Mammary epithelial cell (primary cell): ENCODE measurements around the gene ACVR1C.

ENCODE experiments used
- CTCF ChIP-seq, 2 donors: IDR thresholded peaks in 1 of 2; conservative IDR thresholded peaks in 1 of 2; 2 replicates each; pipeline ENCODE4 v1.5.1; 2011 to 2012; ENCODE audit warnings: inconsistent platforms in 2 of 2, low read length in 2 of 2, mild to moderate bottlenecking in 2 of 2, control low read depth in 1 of 2, low read depth in 1 of 2; ENCODE audit not compliant: insufficient read depth in 1 of 2; ENCODE audit errors: extremely low read depth in 1 of 2
- EZH2 ChIP-seq: IDR thresholded peaks from 2 replicates; pipeline ENCODE4 v1.6.1; 2012; ENCODE audit warnings: low read length, inconsistent platforms, borderline replicate concordance

- TF ChIP-seq CTCF (conservative IDR thresholded peaks at IDR 0.05 in 1 of 2, IDR thresholded peaks at IDR 0.05 in 1 of 2; ENCODE audit: extremely low read depth in 1 of 2, insufficient read depth in 1 of 2, low read depth in 1 of 2, low read length in 2 of 2) (no peak), EZH2 (no peak)
Observed at GRCh38 chr2:157476953-157477709, 151.5 kb downstream of the ACVR1C start.
